Neural crest cell (in vitro differentiated cells): ENCODE measurements around the gene WIZ. TPM values are rescaled to one million over a fixed set of nuclear protein-coding genes. Genes with fewer than 3 reads are reported as not detected.

ENCODE experiments used
- DNase-seq: peaks from one replicate; pipeline ENCODE4 v3.0.0; 2021; ENCODE audit warnings: low read depth, mixed read lengths, low spot score
- H3K27ac Mint-ChIP-seq: one replicate; pipeline ENCODE4 v1.8.0; 2021; ENCODE audit warnings: mild to moderate bottlenecking, mixed read lengths; ENCODE audit not compliant: unreplicated experiment
- H3K27me3 Mint-ChIP-seq: 2 replicates; pipeline ENCODE4 v1.8.0; 2021; ENCODE audit warnings: low read depth, mild to moderate bottlenecking, mixed read lengths
- H3K36me3 Mint-ChIP-seq: 2 replicates; pipeline ENCODE4 v1.8.0; 2021; ENCODE audit warnings: low read depth, mild to moderate bottlenecking, mixed read lengths
- H3K4me1 Mint-ChIP-seq: 2 replicates; pipeline ENCODE4 v1.8.0; 2021; ENCODE audit warnings: mixed read lengths
- H3K4me3 Mint-ChIP-seq: one replicate; pipeline ENCODE4 v1.8.0; 2021; ENCODE audit warnings: mild to moderate bottlenecking, mixed read lengths
- H3K9me3 Mint-ChIP-seq: 2 replicates; pipeline ENCODE4 v1.8.0; 2021; ENCODE audit warnings: mixed read lengths
- total RNA-seq: library from RNA; stranded (reverse); gene quantifications from 2 replicates; pipeline ENCODE4 v1.2.1, GENCODE V29; 2021
- TF ChIP-seq, protein P1 (sequence below): fragments of 200-600 bp; sonication (generic); conservative IDR thresholded peaks from 2 replicates; pipeline ENCODE4 v1.5.0; 2021; ENCODE audit warnings: antibody characterized with exemption, mild to moderate bottlenecking

The WIZ gene
- total RNA-seq, 1 donor from 2014 or later: 77.1 TPM

DNA sequence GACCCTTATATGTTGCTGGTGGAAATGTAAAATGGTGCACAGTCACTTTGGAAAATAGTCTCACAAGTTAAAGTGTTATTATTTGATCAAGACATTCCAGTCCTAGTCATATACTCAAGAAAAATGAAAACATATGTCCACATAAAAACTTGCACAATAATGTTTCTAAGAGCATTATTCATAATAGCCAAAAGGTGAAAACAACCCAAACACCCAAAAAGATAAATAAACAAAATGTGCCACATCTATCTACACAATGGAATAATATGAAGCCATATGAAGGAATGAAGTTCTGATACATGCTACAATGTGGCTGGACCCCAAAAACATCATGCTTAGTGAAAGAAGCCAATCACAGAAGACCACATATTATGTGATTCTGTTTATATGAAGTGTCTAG lies 55.8 kb downstream of the WIZ start:
- no peak for DNase-seq
- Mint-ChIP-seq H3K4me3 (no peak overlapping the region), H3K27ac (no peak overlapping the region), H3K4me1 (no peaks in the 10 kb centered on the region), H3K27me3 (no peaks in the 10 kb centered on the region), H3K9me3 (no peaks in the 10 kb centered on the region), H3K36me3 (peaks cover 42% of the 10 kb centered on the region)
- TF ChIP-seq, protein P1, sequence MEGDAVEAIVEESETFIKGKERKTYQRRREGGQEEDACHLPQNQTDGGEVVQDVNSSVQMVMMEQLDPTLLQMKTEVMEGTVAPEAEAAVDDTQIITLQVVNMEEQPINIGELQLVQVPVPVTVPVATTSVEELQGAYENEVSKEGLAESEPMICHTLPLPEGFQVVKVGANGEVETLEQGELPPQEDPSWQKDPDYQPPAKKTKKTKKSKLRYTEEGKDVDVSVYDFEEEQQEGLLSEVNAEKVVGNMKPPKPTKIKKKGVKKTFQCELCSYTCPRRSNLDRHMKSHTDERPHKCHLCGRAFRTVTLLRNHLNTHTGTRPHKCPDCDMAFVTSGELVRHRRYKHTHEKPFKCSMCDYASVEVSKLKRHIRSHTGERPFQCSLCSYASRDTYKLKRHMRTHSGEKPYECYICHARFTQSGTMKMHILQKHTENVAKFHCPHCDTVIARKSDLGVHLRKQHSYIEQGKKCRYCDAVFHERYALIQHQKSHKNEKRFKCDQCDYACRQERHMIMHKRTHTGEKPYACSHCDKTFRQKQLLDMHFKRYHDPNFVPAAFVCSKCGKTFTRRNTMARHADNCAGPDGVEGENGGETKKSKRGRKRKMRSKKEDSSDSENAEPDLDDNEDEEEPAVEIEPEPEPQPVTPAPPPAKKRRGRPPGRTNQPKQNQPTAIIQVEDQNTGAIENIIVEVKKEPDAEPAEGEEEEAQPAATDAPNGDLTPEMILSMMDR: no peak

DNA sequence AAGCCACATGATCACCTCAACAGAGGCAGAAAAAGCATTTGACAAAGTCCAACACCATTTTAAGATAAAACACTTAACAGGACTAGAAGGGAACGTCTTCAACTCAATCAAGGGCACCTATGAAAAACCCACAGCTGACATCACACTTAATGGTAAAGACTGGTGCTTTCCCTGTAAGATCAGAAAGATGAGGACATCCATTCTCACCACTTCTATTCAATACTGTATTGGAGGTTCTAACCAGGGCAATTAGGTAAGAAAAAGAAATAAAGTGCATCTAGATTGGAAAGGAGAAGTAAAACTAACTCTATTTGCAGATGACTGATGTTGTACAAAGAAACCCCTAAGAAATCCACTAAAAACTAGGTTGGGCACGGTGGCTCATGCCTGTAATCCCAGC lies 58.9 kb downstream of the WIZ start:
- H3K36me3 Mint-ChIP-seq: peaks cover 29% of the 10 kb centered on the region
- no peaks in the 10 kb centered on the region for H3K9me3 Mint-ChIP-seq
- H3K4me1 Mint-ChIP-seq: no peaks in the 10 kb centered on the region
- no peak for DNase-seq
- H3K27ac Mint-ChIP-seq: no peak overlapping the region
- H3K27me3 Mint-ChIP-seq: no peaks in the 10 kb centered on the region
- no peak overlapping the region for H3K4me3 Mint-ChIP-seq
- TF ChIP-seq, protein P1: no peak

DNA sequence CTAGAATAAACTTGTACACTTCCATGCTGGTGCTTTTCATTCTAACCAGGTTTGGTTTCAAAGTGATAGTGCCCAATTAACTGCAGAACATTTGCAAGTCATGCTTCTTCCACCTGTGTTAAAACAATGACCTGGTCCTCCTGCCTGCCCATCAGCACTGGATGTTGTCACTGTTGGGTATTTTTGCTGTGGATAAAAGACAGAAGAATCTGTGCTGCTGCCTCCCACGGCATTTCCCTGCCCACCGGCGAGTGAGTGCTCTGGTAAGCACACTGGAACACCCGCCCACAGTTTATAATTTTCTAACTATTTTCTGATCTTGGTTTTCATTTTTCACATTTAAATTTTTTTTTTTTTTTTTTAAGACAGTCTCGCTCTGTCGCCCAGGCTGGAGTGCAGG lies 67.9 kb downstream of the WIZ start:
- no peak for DNase-seq
- Mint-ChIP-seq H3K27me3 (peaks cover 5% of the 10 kb centered on the region), H3K27ac (no peak overlapping the region), H3K4me3 (peak overlapping the region; percentile 94), H3K36me3 (peaks cover 2% of the 10 kb centered on the region), H3K9me3 (no peaks in the 10 kb centered on the region), H3K4me1 (peaks cover 34% of the 10 kb centered on the region)
- TF ChIP-seq, protein P1: no peak

DNA sequence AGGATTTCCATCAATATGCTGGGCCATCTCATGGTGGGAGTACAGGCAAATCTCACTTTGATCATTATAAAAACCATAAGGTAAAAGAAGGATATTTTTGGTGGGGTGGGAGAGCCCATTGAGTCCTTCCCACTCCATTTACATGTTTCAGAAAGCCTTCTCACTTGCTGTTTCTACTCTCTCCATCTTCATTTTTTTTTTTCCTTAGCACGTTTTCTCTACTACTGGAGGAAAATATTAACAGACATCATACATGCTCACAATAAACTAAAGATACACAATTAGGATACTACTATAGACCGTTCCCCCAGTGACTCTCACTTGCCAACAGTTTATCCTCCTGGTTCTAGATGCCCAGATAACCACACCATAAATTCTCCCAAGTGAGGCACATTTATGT lies 68.3 kb downstream of the WIZ start:
- H3K27ac Mint-ChIP-seq: peak overlapping the region; percentile 38
- TF ChIP-seq, protein P1: no peak

DNA sequence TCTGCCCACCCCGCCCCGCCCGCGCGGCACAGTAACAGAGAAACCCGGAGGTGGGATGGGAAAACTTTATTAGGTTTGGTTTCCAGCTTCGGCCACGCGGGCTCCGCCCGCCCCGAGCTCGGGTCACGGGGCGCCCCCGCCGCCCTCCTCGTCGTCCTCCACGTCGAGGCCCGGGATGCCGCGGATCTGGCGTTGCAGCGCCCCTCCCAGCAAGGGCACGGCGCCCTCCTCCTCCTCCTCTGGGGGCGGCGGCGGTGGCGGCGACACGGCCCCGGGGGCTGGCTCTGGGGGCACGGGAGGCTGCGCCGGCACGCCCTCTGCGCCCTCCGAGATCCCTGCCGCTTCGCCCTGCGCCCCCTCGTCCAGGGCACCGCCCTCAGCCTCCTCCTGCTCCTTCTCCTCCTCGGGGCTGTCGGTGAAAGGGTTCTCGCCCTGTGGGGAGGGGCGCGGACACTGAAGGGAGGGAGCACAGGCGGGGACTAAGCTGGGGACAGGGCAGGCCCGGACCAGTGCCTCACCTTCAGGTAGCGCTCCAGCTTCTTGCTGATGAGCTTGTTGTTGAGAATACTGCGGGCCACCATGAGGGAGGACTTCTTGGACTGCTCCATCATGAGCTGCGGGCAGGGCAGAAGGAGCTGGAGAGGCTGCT lies 69.6 kb downstream of the WIZ start:
- no peaks in the 10 kb centered on the region for H3K9me3 Mint-ChIP-seq
- peaks cover 38% of the 10 kb centered on the region for H3K4me1 Mint-ChIP-seq
- H3K36me3 Mint-ChIP-seq: peaks cover 2% of the 10 kb centered on the region
- TF ChIP-seq, protein P1: no peak
- peak; percentile 48 for DNase-seq
- peak overlapping the region; percentile 99 for H3K4me3 Mint-ChIP-seq
- peak overlapping the region; percentile 84 for H3K27ac Mint-ChIP-seq
- H3K27me3 Mint-ChIP-seq: peaks cover 5% of the 10 kb centered on the region

More for the DNA sequence above, 68.3 kb downstream of the WIZ start:
- Mint-ChIP-seq H3K27me3 (peaks cover 5% of the 10 kb centered on the region), H3K4me3 (peak overlapping the region; percentile 94), H3K4me1 (peaks cover 38% of the 10 kb centered on the region), H3K9me3 (no peaks in the 10 kb centered on the region), H3K36me3 (peaks cover 2% of the 10 kb centered on the region)
- no peak for DNase-seq
